WERI-Rb-1 (cell line): ENCODE data around the gene LOXL1.

Source experiments
- DNase-seq: peaks from one replicate; pipeline ENCODE4 v3.0.0-alpha.2; 2020
- H3K27ac ChIP-seq: fragments of 250-450 bp; sonication (Bioruptor Pico); 2 replicates; pipeline ENCODE4 v1.5.1; 2020; ENCODE audit warnings: mild to moderate bottlenecking, moderate library complexity
- H3K27me3 ChIP-seq: fragments of 250-450 bp; sonication (Bioruptor Pico); 2 replicates; pipeline ENCODE4 v1.5.1; 2021; ENCODE audit warnings: mild to moderate bottlenecking, low read depth, moderate library complexity; ENCODE audit not compliant: insufficient read depth, severe bottlenecking
- H3K36me3 ChIP-seq: fragments of 250-450 bp; sonication (Bioruptor Pico); 2 replicates; pipeline ENCODE4 v1.5.1; 2020; ENCODE audit warnings: mild to moderate bottlenecking, moderate library complexity
- H3K4me3 ChIP-seq: 2 replicates; pipeline ENCODE4 v1.5.1; 2011; ENCODE audit warnings: low read depth, mild to moderate bottlenecking, control low read depth, low read length
- H3K9me3 ChIP-seq: fragments of 250-450 bp; sonication (Bioruptor Pico); 2 replicates; pipeline ENCODE4 v1.5.1; 2021; ENCODE audit warnings: mild to moderate bottlenecking, moderate library complexity; ENCODE audit not compliant: severe bottlenecking
- TF ChIP-seq, protein P1 (sequence below): IDR thresholded peaks from 2 replicates; pipeline ENCODE4 v1.5.1; 2011; ENCODE audit warnings: low read depth, mild to moderate bottlenecking, control low read depth, inconsistent platforms, low read length

Gene LOXL1

GRCh38 chr15:73918784-73919183, 7.5 kb upstream of the LOXL1 start:
- no peak for DNase-seq
- no peak overlapping the region for H3K4me3 ChIP-seq
- TF ChIP-seq, protein P1, sequence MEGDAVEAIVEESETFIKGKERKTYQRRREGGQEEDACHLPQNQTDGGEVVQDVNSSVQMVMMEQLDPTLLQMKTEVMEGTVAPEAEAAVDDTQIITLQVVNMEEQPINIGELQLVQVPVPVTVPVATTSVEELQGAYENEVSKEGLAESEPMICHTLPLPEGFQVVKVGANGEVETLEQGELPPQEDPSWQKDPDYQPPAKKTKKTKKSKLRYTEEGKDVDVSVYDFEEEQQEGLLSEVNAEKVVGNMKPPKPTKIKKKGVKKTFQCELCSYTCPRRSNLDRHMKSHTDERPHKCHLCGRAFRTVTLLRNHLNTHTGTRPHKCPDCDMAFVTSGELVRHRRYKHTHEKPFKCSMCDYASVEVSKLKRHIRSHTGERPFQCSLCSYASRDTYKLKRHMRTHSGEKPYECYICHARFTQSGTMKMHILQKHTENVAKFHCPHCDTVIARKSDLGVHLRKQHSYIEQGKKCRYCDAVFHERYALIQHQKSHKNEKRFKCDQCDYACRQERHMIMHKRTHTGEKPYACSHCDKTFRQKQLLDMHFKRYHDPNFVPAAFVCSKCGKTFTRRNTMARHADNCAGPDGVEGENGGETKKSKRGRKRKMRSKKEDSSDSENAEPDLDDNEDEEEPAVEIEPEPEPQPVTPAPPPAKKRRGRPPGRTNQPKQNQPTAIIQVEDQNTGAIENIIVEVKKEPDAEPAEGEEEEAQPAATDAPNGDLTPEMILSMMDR = no peak
- no peaks in the 10 kb centered on the region for H3K27me3 ChIP-seq
- no peak overlapping the region for H3K27ac ChIP-seq
- peaks cover 38% of the 10 kb centered on the region for H3K36me3 ChIP-seq
- peaks cover 19% of the 10 kb centered on the region for H3K9me3 ChIP-seq

- H3K27ac ChIP-seq = no peak overlapping the region
These were observed 6.6 kb upstream of the LOXL1 start for GRCh38 chr15:73919706-73920105.

DNA sequence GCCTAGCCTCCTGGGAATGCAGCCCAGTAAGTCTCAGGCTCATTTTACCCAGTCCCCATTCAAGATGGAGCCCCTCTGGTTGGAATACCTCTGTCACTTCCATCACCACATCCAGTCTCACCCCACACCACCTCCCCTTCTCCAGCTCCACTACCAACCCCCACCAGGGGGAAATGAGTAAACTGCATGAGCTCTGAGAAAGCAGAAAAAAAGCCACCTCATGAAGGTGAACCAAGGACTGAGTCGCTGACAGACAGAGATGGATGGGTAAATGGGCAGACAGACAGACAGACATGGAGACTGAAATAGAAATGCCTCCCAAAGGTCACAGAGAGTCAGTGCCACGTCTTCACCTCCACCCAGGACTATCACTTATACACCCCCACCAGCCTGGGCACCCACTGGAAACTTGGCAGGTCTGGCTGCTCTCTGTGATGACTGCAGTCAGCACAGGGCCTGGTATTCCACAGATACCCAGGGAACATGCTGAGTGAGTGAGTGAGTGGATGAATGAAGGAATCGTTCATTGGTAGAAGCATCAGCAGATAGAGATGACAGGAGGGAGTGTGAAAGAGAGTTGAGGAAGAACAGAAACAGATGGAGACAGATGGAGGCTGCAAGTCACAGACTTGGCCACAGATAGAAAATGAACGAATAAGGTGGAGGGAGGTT, 4.9 kb upstream of the LOXL1 start:
- Histone ChIP-seq H3K4me3 (no peak overlapping the region), H3K27ac (peak overlapping the region; percentile 90), H3K36me3 (peaks cover 34% of the 10 kb centered on the region), H3K27me3 (no peaks in the 10 kb centered on the region), H3K9me3 (peaks cover 13% of the 10 kb centered on the region)
- TF ChIP-seq, protein P1 = no peak
- no peak for DNase-seq

More at GRCh38 chr15:73919706-73920105, 6.6 kb upstream of the LOXL1 start:
- Histone ChIP-seq H3K36me3 (peaks cover 38% of the 10 kb centered on the region), H3K27me3 (no peaks in the 10 kb centered on the region), H3K9me3 (peaks cover 19% of the 10 kb centered on the region), H3K4me3 (no peak overlapping the region)
- DNase-seq = no peak
- TF ChIP-seq, protein P1 = no peak

DNA sequence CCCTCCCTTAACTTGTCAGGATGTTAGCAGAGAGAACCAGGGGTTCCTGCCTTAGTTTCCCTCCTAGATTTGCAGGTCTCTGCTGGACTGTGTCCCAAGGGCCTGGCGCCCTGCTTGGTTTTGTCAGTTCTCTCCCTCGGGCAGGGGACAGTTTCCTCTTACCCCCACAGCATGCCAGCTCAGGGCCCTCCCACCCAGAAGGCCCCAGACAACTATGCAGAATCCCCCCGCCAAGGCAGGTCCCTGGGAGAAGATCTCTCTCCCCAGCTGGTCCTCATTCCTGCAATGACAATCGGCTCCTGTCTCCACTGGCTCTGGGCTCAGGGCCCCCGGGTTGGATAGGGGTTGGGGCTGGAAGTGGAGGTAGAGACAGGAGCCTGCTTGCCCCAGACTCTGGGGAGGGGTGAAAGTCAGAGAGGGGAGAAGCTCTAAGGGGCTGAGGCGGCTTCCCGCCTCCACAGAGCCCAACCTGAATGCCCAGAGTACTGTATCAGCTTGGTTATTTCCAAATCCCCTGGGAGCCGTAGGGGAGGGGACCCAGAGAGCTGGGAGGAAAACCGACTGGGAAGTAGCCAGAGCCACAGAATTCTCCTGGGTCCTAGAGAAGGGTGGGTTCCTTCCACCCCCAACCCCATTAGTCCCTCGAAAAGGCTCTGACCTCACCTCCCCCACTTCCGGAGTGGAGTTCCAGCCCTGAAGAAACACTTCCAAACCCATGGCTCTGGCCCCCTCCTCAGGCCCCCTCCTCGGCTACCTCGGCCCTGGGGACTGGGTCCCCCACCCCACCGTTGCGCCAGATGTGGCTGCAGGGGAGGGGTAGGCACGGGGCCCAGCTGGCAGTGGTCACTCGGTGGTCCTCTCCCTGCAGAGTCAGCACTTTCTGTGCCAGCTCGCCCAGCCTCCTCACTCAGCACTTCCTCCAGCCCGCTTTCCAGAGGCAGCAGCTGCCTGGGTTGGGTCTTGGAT, 3.8 kb upstream of the LOXL1 start:
- Histone ChIP-seq H3K4me3 (peak overlapping the region; percentile 15), H3K9me3 (peaks cover 11% of the 10 kb centered on the region), H3K27me3 (no peaks in the 10 kb centered on the region), H3K27ac (peak overlapping the region; percentile 90), H3K36me3 (peaks cover 25% of the 10 kb centered on the region)
- TF ChIP-seq, protein P1 = no peak
- DNase-seq = peak; percentile 77

- no peak for DNase-seq
- H3K4me3 ChIP-seq = no peak overlapping the region
- H3K9me3 ChIP-seq = peaks cover 11% of the 10 kb centered on the region
- peak overlapping the region; percentile 90 for H3K27ac ChIP-seq
- H3K36me3 ChIP-seq = peaks cover 18% of the 10 kb centered on the region
- no peaks in the 10 kb centered on the region for H3K27me3 ChIP-seq
- TF ChIP-seq, protein P1 = no peak
These were observed 3.1 kb upstream of the LOXL1 start for GRCh38 chr15:73923156-73923487.
